ENCODE measurements around the gene RAB20.
"Not testable (repeated sequence)": the region's sequence is repeated elsewhere in the genome, so short reads cannot be mapped to it uniquely, and the experiment has no call there.

Gene RAB20, protein sequence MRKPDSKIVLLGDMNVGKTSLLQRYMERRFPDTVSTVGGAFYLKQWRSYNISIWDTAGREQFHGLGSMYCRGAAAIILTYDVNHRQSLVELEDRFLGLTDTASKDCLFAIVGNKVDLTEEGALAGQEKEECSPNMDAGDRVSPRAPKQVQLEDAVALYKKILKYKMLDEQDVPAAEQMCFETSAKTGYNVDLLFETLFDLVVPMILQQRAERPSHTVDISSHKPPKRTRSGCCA

GRCh38 chr13:110561344-110562035, at the start of gene RAB20:
RAB20 (minus strand) TSS chr13:110561722; CDS start chr13:110561519, 203 bp downstream.
- peak; percentile 29 to 33 for DNase-seq

DNA sequence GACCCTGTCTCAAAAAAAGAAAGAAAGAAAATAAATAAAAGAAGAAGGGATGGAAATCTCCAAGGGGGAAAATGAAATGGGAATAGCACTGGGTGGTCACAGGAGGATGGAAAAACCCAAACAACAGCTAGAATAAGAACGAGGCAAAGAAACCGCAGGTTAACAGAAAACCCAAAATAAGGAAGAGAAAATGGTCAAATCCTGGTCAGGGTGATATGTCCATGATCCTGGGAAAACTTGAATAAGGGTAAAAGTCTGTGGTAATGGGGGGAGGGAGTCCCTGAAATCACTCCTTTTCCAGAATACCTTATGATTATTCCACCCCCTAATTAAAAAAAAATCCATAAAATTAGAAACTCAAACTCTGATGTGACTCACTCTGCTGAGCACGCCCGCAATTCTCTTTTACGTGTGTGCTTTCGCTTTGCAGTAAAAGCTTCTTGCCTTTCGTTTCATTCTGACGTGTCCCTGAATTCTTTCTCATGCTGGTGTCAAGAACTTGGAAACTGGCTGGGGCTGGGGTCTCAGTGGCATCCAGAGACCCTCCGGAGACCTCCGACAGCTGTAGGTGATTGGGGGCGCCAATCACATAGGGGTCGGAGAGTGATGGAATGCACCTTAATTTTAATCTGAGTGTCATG, 49.6 kb upstream of the RAB20 start:
- no peak for DNase-seq

DNA sequence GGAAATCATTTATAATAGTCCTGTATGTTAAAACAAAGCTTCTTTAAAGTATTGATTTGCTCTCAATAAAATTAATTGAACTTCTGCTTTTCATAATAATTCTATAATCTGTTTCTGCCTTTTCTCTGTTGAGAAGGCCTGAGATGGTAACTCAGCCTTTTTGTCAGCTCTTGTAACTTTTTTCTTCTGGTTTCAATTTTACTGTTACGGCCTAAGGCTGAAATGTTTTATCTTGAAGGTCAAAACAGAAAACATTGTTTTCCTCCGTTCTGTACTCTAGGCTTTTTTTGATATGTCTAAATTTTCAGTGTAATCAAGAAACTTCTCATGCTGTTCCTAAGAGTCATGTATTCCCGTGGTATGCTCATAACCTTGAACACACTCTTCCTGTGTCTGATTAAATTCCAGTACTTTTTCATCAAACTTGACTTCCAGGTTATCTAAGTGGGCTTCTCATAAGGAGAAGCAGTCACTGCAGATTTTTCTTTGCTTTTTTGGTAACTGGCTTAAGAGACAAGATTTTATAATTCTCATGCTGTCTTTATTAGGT, 46.2 kb upstream of the RAB20 start:
- DNase-seq, result no peak

DNA sequence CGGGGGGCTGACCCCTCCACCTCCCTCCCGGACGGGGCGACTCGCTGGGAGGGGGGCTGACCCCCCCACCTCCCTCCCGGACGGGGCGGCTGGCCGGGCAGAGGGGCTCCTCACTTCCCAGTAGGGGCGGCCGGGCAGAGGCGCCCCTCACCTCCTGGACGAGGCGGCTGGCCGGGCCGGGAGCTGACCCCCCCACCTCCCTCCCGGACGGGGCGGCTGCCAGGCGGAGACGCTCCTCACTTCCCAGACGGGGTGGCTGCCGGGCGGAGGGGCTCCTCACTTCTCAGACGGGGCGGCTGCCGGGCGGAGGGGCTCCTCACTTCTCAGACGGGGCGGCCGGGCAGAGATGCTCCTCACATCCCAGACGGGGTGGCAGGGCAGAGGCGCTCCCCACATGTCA, 44.8 kb upstream of the RAB20 start:
- not testable (repeated sequence) for DNase-seq

- no peak for DNase-seq
These were observed 43.6 kb upstream of the RAB20 start for GRCh38 chr13:110605132-110605531.

DNA sequence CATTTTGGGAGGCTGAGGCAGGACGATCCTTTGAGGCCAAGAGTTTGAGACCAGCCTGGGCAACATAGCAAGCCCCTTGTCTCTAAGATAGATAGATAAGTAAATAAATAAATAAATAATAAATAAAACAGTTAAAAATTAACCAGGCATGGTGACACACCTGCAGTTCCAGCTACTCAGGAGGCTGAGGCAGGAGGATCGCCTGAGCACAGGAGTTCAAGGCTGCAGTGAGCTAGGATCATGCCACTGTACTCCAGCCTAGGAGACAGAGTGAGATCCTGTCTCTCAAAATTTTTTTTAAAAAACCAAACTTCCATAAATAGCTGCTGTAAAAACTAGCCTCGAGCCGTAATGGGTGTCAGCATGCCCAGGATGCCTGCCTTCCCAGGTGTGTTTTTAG, 39.5 kb upstream of the RAB20 start:
- no peak for DNase-seq

- DNase-seq, result no peak
These were observed 38.8 kb upstream of the RAB20 start for GRCh38 chr13:110600261-110600819.

DNA sequence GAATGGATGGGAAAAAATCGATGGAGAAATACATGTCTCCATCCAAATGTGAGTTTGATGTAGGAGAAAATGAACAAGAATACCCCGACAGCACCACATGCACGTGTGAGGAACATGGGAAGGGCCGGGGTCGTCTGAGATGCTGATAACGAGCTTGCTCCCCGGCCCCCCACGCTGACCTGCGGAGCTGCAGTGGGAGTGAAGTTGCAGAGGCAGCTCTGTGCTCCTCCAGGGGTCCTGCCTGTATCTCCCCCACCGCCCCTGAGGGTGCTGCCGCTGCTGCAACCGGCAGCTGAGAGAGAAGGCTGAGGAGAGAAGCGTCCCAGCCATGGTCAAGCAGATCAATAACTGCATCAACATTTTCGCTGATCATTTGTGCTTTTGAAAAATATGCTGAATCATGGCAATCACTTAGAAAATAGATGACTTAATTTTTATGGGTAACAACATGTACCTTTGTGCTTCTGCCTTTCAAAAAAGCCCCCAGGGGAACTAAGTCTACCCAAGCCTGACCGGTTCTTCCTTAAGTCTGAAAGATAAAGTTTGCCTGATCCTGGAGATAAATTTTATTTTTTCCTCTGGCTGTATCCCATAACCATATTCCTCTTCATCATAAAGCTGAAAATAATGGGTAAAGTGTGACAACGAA, 35.6 kb upstream of the RAB20 start:
- no peak for DNase-seq

DNA sequence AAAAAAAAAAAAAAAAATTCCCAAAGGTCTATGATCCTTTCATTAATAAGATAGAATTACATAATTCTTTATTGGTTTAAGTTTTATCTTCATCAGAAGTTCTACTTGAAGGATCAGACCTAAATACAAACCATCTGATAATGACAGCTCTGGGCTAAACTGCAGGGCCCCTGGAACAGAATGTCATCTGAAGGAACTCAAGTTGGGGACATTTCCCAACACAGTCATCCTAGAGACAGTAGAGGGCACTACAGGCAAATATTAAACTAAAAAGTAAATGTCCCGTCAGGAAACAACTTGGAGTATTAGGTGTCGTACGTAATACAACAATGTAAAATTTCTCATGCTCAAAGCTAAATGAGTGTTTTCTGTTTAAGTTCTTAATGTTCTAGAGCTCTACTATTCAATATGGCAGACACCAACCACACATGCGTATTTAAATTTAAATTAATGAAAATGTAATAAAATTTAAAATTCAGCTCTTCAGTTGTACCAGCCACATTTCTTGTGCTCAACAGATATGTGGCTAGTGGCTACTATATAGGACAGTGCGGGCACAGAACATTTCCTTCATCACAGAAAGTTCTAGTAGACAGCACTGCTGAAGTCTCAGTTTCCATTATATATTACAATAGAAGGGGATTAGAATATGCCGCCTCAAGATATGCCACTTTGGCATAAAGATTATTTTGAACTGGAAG, 32.1 kb upstream of the RAB20 start:
- no peak for DNase-seq

DNA sequence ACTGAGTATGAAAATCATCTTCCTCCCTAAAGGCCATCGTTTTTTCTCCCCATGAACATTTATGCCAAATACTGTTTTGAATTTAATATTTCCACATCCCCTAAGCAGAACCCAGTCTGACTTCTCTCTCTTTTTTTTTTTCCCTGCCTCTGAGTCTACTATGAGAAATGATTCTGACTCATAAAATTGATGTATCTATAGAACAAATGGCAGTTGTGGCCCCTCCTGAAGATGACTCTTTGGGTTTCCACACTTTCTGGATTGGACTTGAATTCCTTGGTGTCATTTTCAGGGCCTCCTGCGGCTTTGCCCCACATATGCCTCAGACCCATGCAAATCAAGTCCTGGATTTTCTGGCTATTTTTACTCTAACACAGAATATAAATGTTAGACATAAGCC, 31.1 kb upstream of the RAB20 start:
- DNase-seq, result no peak

DNA sequence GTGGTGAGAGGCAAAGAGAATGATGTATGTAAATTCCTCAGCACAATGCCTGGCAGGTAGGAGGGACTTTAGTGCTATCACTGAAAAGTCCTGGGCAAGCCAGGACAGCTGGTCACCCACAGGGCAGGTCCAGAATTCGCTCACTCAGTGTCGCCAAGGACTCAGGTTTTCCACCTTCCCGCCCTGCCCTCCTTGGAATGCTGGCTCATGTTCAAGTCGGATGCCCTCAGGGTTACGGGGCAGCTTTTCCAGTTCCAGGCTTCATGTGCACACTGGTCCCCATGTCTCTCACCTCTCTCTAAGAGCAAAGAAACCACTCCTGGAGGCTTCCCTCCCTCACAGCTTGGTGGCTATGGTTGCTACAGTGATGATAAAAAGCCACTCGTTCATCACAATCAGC, 29.1 kb upstream of the RAB20 start:
- no peak for DNase-seq

DNA sequence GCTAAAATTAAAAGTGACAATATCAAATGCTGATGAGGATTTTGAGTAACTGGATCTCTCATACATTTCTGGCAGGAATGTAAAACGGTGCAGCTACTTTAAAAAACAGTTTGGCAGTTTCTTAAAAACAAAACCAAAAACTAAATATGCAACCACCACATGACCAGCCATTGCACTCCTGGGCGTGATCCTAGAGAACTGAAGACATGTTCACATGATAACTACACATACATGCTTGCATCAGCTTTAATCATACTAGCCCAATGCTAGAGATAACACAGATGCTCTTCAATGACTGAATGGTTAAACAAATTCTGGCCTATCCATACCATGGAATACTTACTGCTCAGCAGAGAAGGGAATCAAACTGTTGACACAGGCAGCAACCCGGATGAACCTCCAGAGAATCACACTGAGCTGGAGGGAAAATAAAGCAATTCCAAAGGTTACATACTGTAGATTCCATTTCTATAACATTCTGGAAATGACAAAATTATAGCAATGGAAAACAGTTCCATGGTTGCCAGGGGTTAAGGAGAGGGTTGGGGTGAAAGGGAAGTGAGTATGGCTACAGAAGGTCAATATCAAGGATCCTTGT, 28.4 kb upstream of the RAB20 start:
- no peak for DNase-seq

DNA sequence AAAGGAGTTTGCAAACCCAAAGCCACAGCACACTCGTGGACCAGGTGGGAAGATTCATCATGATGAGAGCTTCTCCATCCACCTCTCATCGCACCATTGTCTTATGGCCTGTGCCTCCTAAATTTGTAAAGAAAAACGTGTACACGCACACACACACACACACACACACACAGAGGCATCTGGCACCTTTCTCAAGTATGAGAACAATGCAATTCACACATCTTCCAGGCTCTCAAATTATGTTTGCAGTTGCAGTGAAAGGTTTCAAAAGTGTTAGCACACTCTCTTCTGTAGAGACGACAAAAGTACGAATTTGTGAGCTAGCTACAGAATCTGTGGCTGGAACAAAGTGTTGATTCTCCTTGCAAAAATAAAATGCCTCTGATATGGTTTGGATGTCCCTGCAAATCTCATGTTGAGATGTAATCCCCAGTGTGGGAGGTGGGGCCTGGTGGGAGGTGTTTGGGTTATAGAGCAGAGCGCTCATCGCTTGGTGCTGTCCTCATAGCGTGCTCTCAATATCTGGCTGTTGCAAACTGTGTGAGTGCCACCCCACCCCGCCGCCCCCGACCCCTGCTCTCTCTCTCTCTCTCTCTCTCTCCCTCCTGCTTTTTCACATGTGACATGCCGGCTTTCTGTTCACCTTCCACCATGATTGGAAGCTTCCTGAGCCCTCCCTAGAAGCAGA, 21.8 kb upstream of the RAB20 start:
- no peak for DNase-seq

DNA sequence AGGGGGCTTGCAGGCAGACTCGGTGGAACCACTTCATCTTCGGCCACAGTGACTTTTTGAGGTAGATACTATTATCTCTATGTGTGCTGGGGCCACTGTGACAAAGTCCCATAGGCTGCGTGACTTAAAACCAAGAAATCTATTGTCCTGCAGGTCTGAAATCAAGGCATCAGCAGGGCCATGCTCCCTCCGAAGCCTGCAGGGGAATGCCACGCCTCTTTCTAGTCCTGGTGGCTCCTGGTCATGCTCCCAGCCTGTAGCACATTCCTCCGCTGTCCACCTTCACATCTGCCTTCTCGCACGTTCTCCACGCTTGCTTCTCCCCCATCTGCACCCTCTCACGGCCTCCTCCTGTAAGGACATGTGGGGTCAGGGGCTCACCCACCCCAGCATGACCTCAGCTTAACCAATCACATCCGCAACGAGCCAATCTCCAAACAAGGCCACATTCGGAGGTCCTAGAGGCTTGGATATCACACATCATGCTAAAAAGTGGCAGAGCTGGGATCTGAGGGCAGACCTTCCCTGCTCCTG, 21.0 kb upstream of the RAB20 start:
- DNase-seq, result no peak

DNA sequence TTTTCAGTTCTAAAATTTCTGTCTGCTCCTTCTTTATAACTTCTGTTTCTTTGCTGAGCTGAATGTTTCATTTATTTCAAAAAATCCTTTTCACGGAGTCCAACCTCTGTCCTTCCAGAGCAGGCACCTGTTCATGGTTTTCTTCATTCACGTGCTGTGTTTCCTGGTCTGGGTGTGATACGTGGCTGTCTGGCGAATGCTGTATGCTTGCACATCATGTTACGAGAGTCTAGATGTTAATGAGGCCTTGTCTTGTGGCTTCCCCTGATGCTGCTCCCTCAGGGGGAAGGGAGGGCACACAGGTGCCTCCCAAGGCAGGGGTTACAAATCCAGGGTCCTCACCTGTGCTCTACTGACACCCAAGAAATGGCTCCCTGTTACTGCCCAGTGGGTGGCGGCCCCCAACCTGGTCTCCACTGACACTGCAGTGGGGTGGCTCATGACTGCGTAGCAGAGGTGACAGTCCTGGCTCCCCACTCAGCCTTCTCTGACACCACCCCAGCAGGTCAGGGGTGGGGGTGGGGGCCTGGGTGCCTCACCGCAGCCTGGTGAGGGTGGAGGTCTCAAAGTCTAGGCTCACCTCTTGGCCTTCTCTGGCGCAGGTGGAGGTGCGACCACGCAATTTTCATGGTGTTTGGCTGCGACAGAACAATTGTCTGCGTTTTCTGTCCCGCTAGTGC, 20.1 kb upstream of the RAB20 start:
- DNase-seq, result no peak

GRCh38 chr13:110580800-110581199, 19.3 kb upstream of the RAB20 start:
- no peak for DNase-seq

DNA sequence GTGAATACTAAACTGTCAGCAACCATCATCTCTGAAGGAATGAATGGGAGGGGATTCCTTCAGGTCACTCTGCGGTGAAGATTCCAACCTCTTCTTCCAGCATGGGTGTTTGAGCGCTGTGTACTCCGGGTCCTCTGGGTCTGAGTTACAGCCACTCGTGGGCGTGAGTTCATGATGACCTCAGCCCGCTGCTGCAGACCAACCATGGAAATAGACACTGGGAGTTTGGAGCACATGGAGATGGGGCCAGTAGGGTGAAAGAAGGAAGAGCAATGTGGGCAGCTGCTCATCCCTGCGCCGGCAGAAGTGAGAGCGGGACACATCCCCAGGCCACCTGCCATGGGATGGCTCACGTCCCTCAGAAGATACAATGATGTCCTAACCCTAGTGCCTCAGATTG, 16.8 kb upstream of the RAB20 start:
- no peak for DNase-seq

- DNase-seq, result no peak
These were observed 15.4 kb upstream of the RAB20 start for GRCh38 chr13:110576736-110577476.

DNA sequence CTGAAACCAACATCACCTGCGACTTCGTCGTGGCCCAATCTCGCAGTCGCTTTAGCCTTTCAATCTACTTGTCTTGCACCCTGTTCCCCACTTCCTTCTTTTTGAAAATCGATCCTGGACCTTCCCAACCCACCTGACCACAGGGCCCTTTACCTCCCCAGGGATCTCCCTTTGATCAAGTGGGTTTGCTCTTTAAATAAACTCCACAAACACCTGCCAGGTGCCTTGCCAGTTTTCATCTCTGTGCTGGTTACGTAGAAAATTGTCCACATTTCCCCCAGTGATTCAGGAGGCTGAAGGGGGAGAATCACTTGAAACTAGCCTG, 14.5 kb upstream of the RAB20 start:
- DNase-seq, result no peak

Data from stimulated activated CD4-positive, alpha-beta T cell treated with anti-CD3 and anti-CD28 coated beads, Interleukin-2, amount 100 ng/mL, for 48 hours (primary cell).